ENCODE results near the gene ASIC2. TPM values are rescaled to one million over a fixed set of nuclear protein-coding genes. Genes with fewer than 3 reads are reported as not detected.

ASIC2 gene
- total RNA-seq, 1 donor from 2014 or later, result not detected

- H3K36me3 Mint-ChIP-seq (ENCODE audit: low read depth, unreplicated experiment), result no peaks in the 10 kb centered on the region
- no peak overlapping the region for H3K4me3 Mint-ChIP-seq (ENCODE audit: unreplicated experiment)
- TF ChIP-seq CTCF (IDR thresholded peaks at IDR 0.05; ENCODE audit: unreplicated experiment), result no peak
- no peaks in the 10 kb centered on the region for H3K4me1 Mint-ChIP-seq (ENCODE audit: unreplicated experiment)
- H3K27ac Mint-ChIP-seq (ENCODE audit: unreplicated experiment), result no peak overlapping the region
- no peak for DNase-seq (ENCODE audit: low spot score)
- H3K27me3 Mint-ChIP-seq (ENCODE audit: unreplicated experiment), result peaks cover 3% of the 10 kb centered on the region
- no peaks in the 10 kb centered on the region for H3K9me3 Mint-ChIP-seq (ENCODE audit: unreplicated experiment)
These were observed 219.7 kb downstream of the ASIC2 start for GRCh38 chr17:33073416-33073815.

GRCh38 chr17:33072421-33073161, 220.5 kb downstream of the ASIC2 start:
- H3K27me3 Mint-ChIP-seq (ENCODE audit: unreplicated experiment), result peaks cover 3% of the 10 kb centered on the region
- no peaks in the 10 kb centered on the region for H3K4me1 Mint-ChIP-seq (ENCODE audit: unreplicated experiment)
- TF ChIP-seq CTCF (IDR thresholded peaks at IDR 0.05; ENCODE audit: unreplicated experiment), result no peak
- no peak for DNase-seq (ENCODE audit: low spot score)
- no peak overlapping the region for H3K27ac Mint-ChIP-seq (ENCODE audit: unreplicated experiment)
- no peaks in the 10 kb centered on the region for H3K9me3 Mint-ChIP-seq (ENCODE audit: unreplicated experiment)
- H3K36me3 Mint-ChIP-seq (ENCODE audit: low read depth, unreplicated experiment), result no peaks in the 10 kb centered on the region
- no peak overlapping the region for H3K4me3 Mint-ChIP-seq (ENCODE audit: unreplicated experiment)

GRCh38 chr17:33071656-33072055, 221.4 kb downstream of the ASIC2 start:
- Mint-ChIP-seq H3K4me3 (ENCODE audit: unreplicated experiment) (no peak overlapping the region), H3K36me3 (ENCODE audit: low read depth, unreplicated experiment) (no peaks in the 10 kb centered on the region), H3K27ac (ENCODE audit: unreplicated experiment) (no peak overlapping the region), H3K9me3 (ENCODE audit: unreplicated experiment) (no peaks in the 10 kb centered on the region), H3K27me3 (ENCODE audit: unreplicated experiment) (peaks cover 5% of the 10 kb centered on the region), H3K4me1 (ENCODE audit: unreplicated experiment) (no peaks in the 10 kb centered on the region)
- TF ChIP-seq CTCF (IDR thresholded peaks at IDR 0.05; ENCODE audit: unreplicated experiment), result no peak
- no peak for DNase-seq (ENCODE audit: low spot score)

GRCh38 chr17:33057564-33057963, 235.5 kb downstream of the ASIC2 start:
- Mint-ChIP-seq H3K36me3 (ENCODE audit: low read depth, unreplicated experiment) (no peaks in the 10 kb centered on the region), H3K9me3 (ENCODE audit: unreplicated experiment) (no peaks in the 10 kb centered on the region), H3K27ac (ENCODE audit: unreplicated experiment) (no peak overlapping the region), H3K4me3 (ENCODE audit: unreplicated experiment) (no peak overlapping the region), H3K27me3 (ENCODE audit: unreplicated experiment) (peaks cover 4% of the 10 kb centered on the region), H3K4me1 (ENCODE audit: unreplicated experiment) (no peaks in the 10 kb centered on the region)
- TF ChIP-seq CTCF (IDR thresholded peaks at IDR 0.05; ENCODE audit: unreplicated experiment), result no peak
- no peak for DNase-seq (ENCODE audit: low spot score)

GRCh38 chr17:33056399-33057146, 236.5 kb downstream of the ASIC2 start:
- Mint-ChIP-seq H3K4me1 (ENCODE audit: unreplicated experiment) (no peaks in the 10 kb centered on the region), H3K36me3 (ENCODE audit: low read depth, unreplicated experiment) (no peaks in the 10 kb centered on the region)
- DNase-seq (ENCODE audit: low spot score), result no peak

More at GRCh38 chr17:33056399-33057146, 236.5 kb downstream of the ASIC2 start:
- peaks cover 2% of the 10 kb centered on the region for H3K27me3 Mint-ChIP-seq (ENCODE audit: unreplicated experiment)
- H3K27ac Mint-ChIP-seq (ENCODE audit: unreplicated experiment), result no peak overlapping the region
- no peak overlapping the region for H3K4me3 Mint-ChIP-seq (ENCODE audit: unreplicated experiment)
- H3K9me3 Mint-ChIP-seq (ENCODE audit: unreplicated experiment), result no peaks in the 10 kb centered on the region
- no peak for TF ChIP-seq CTCF (IDR thresholded peaks at IDR 0.05; ENCODE audit: unreplicated experiment)

Measured in endothelial cell (in vitro differentiated cells).